ENCODE data around the gene TRABD2B.

DNA sequence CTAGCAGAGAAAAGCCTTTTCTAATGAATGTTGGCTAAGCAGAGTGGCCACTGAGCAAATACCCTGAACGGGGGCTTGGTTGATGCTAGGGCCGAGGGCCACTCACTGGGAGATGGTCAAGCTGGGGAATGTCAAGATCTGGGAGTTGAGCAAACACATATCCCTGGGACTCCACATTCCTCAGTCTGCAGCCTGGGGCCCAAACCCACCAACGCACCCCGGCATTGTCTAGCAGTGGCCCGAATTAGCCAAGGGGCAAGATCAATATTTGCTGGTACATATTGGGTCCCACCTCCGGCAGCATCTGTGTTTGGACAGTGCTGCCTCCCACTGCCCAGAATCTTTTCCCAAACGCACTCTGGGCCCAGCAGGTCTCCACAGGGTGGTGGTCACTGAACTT is 144.1 kb downstream of the TRABD2B start:
- TF ChIP-seq, protein P1, sequence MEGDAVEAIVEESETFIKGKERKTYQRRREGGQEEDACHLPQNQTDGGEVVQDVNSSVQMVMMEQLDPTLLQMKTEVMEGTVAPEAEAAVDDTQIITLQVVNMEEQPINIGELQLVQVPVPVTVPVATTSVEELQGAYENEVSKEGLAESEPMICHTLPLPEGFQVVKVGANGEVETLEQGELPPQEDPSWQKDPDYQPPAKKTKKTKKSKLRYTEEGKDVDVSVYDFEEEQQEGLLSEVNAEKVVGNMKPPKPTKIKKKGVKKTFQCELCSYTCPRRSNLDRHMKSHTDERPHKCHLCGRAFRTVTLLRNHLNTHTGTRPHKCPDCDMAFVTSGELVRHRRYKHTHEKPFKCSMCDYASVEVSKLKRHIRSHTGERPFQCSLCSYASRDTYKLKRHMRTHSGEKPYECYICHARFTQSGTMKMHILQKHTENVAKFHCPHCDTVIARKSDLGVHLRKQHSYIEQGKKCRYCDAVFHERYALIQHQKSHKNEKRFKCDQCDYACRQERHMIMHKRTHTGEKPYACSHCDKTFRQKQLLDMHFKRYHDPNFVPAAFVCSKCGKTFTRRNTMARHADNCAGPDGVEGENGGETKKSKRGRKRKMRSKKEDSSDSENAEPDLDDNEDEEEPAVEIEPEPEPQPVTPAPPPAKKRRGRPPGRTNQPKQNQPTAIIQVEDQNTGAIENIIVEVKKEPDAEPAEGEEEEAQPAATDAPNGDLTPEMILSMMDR (conservative IDR thresholded peaks at IDR 0.05; ENCODE audit: low read depth, low read length): no peak
- TF ChIP-seq EZH2 (IDR thresholded peaks at IDR 0.05; ENCODE audit: borderline replicate concordance, low read depth, low read length, poor library complexity, severe bottlenecking): no peak

Data from A673 (cell line).